Activated CD4-positive, alpha-beta T cell treated with anti-CD3 and anti-CD28 coated beads for 24 hours (primary cell): Measurements from ENCODE around the gene GLT8D2.
"Not testable (repeated sequence)": the region's sequence is repeated elsewhere in the genome, so short reads cannot be mapped to it uniquely, and the experiment has no call there.

Experiments
- DNase-seq, 2 donors: peaks; one replicate each; pipeline ENCODE4 v3.0.0-alpha.2; 2020; ENCODE audit warnings: low read depth in 2 of 2

GLT8D2 gene

GRCh38 chr12:104050436-104050835 is 449 bp upstream of the GLT8D2 start:
- DNase-seq: no peak

GRCh38 chr12:104049278-104049902 is 597 bp downstream of the GLT8D2 start:
- no peak for DNase-seq

GRCh38 chr12:104048811-104049210 is 1.2 kb downstream of the GLT8D2 start:
- DNase-seq: no peak

DNA sequence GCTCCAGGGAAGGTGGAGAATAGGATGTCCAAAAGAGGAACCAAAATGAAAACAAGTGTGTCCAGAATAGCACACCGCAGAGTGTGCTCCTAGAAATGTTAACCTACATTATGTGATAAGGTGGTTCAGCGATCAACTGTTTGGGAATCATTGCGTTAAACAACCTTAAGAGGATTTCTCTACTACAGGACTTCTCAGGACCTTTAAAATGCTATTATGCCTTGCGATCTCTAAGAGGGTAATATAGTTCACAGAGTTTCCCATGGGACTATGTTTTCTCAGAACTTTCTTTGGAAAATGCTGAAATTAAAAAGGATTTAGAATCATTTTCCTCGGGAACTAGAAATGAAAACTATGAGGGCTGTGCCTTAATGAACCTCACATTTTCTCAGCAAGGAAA is 1.8 kb downstream of the GLT8D2 start:
- DNase-seq: no peak

- no peak for DNase-seq
Observed at GRCh38 chr12:104046306-104046705, 3.7 kb downstream of the GLT8D2 start.

DNA sequence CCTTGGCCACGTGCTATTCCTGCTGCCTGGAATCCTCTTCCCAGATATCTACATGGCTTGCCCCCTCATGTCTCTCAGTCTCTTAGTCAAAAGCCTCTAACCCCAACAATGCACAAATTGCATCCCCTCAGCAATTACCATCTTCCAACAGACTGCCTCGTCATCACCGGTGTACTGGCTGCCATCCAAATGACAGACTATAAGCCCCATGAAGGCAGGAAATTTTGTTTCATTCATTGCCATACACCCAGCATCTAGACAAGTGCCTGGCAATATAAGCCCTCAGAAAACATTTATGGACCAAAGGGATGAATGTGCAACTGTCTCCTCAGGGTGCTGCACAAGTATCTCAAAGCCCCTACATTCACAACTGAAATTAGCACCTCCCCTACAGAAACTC is 5.8 kb downstream of the GLT8D2 start:
- DNase-seq: no peak

DNA sequence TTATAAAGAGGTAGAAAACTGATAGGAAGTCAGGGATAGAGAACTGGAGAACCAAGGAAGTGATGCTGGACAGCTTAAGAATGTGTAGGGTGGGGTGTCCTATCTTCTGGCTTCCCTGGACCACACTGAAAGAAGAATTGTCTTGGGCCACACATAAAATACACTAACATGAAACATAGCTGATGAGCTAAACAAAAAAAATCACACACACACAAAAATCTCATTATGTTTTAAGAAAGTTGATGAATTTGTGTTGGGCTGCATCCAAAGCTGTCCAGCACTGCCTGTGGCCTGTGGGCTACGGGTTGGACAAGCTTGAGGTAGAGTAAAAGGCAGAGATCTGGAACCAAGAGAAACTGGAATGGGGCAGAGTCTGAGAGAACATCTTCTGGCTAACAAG is 7.4 kb downstream of the GLT8D2 start:
- DNase-seq: no peak

- DNase-seq: not testable (repeated sequence)
Observed at GRCh38 chr12:104039769-104040168, 10.2 kb downstream of the GLT8D2 start.

DNA sequence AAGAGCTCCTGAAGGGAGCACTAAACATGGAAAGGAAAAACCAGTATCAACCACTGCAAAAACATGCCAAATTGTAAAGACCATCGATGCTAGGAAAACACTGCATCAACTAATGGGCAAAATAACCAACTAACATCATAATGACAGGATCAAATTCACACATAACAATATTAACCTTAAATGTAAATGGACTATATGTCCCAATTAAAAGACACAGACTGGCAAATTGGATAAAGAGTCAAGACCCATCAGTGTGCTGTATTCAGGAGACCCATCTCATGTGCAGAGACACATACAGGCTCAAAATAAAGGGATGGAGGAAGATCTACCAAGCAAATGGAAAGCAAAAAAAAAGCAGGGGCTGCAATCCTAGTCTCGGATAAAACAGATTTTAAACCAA is 13.8 kb downstream of the GLT8D2 start:
- not testable (repeated sequence) for DNase-seq

- not testable (repeated sequence) for DNase-seq
Observed at GRCh38 chr12:104030596-104030995, 19.4 kb downstream of the GLT8D2 start.

GRCh38 chr12:104026841-104027599 is 23.0 kb downstream of the GLT8D2 start:
- DNase-seq: no peak

- DNase-seq: no peak
Observed at GRCh38 chr12:104025771-104026170, 24.2 kb downstream of the GLT8D2 start.

- DNase-seq: no peak
Observed at GRCh38 chr12:104024348-104024747, 25.6 kb downstream of the GLT8D2 start.

DNA sequence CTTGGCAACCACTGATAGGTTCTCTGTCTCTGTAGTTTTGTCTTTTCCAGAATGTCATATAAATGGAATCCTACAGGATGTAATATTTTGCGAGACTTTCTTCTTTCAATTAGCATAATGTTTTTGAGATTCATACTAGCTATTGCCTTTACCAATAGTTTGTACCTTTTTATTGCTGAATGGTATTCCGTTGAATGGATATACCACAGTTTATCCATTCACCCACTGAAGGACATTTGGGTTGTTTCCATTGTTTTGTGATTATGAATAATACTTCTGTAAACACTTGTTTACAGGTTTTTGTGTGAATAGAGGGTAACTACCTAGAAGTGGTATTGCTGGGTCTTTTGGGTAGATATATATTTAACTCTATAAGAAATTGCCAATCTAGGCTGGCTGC is 26.3 kb downstream of the GLT8D2 start:
- DNase-seq: no peak

DNA sequence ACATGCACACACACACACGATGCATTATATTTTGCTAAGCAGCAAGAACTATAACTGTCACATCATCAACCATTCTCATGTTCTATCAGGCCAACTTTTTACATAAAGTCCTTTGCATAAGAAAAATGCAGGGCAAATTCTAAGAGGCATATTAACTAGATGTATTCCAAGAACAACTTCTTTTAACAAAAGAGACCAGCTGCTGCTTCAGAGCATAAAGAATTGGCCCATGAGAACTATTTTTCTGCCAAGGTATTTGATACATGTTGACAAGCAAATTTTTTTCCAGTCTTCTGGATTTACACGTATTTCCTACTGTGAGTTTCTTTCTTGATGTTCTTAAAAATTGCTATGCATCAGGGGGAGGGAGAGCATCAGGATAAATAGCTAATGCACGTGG is 27.2 kb downstream of the GLT8D2 start:
- DNase-seq: no peak

DNA sequence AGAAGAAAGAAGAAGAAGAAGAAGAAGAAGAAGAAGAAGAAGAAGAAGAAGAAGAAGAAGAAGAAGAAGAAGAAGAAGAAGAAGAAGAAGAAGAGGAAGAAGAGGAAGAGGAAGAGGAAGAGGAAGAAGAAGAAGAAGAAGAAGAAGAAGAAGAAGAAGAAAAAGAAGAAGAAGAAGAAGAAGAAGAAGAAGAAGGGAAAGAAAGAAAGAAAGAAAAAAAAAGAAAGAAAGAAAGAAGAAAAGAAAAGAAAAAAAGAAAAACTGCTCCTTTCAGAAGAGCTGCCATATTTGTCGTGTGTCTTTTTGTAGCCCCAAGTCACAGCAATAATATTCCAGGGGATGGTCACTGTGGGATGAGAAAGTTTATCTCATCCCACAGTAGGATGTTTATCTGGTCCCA is 28.1 kb downstream of the GLT8D2 start:
- DNase-seq: not testable (repeated sequence)

- DNase-seq: no peak
Observed at GRCh38 chr12:104012331-104012730, 37.7 kb downstream of the GLT8D2 start.

DNA sequence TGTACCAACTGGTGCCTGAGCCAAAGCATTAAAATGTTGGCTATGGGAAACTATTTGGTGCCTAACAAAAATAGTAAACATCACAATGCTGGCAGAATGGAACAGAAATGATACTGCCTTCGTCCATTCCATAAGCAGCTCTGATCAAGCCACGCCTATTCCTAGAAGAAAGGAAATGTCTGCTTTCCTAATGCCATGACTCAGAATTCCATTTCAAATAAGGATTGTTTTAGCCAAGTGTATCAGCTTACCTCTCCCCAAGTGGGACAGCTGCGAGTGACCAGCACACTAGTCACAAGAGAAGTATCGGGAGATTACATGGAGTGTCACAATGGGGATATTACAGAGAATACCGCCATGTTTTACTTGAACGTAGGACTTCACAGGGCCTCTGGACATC is 38.7 kb downstream of the GLT8D2 start:
- no peak for DNase-seq

DNA sequence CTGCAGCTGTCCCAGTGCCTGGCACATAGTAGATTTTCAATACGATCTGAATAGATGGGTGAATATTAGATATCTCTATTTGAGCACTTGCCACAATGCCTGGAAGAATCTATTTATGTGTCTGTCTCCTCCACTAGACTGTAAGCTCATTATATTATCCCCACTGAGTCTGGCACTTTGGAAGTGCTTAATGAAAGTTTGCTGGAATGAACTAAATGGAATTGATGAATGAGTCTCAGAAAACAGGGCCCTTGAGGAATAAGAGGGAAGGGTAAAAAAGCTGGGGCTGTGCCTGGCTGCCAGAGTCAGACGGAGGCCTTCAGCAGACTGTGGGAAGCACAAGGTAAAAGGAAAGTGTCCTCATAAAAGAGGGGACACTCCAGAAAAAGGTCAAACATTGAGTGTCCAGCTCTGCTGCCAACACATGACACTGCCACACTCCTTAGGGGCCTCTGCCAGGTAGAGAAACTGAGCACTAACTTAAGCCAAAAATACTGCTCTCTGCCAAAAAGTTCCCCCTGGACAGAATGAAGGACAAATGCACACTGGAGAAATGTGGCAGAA is 39.3 kb downstream of the GLT8D2 start:
- DNase-seq: no peak

DNA sequence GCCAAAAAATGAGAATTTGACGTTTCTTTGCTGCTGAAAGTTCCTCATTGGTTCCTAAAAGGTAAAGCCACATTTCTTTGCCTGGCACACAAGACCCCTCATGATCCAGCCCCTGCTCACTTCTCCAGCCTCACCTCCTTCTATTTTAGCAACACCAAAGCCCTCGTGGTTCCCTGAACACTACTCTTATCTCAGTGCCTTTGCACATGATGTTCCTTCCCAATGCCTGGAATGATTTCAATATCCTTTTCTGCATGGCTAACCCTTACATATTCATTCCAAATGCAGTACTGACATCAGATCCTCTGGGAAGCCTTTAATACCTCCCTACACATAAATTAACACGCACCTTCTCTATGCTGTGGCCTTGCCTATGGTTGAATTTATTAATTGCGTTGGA is 39.9 kb downstream of the GLT8D2 start:
- DNase-seq: no peak

GRCh38 chr12:104006929-104007328 is 43.1 kb downstream of the GLT8D2 start:
- no peak for DNase-seq

- DNase-seq: no peak
Observed at GRCh38 chr12:104003596-104003995, 46.4 kb downstream of the GLT8D2 start.

- no peak for DNase-seq
Observed at GRCh38 chr12:104002686-104003085, 47.3 kb downstream of the GLT8D2 start.
